Smooth muscle cell (in vitro differentiated cells): ENCODE measurements around the gene DNTTIP2. TPM values are rescaled to one million over a fixed set of nuclear protein-coding genes. Genes with fewer than 3 reads are reported as not detected.
"Not testable (repeated sequence)": the region's sequence is repeated elsewhere in the genome, so short reads cannot be mapped to it uniquely, and the experiment has no call there.

Source experiments
- DNase-seq: peaks from one replicate; lab custom pipeline; 2025; ENCODE audit not compliant: unreplicated experiment; lab: John Stamatoyannopoulos, UW
- H2AFZ ChIP-seq: fragments of 200-600 bp; sonication (generic); 2 replicates; pipeline ENCODE4 v1.6.0; 2016; ENCODE audit warnings: antibody characterized with exemption, low read depth, mild to moderate bottlenecking
- H3F3A ChIP-seq: fragments of 200-600 bp; sonication (generic); 2 replicates; pipeline ENCODE4 v1.6.0; 2017; ENCODE audit warnings: antibody characterized with exemption, low read depth
- H3K27ac ChIP-seq: fragments of 200-600 bp; sonication (generic); 2 replicates; pipeline ENCODE4 v1.5.1; 2016; ENCODE audit warnings: low read depth, mild to moderate bottlenecking
- H3K27me3 ChIP-seq: fragments of 200-600 bp; sonication (generic); 2 replicates; pipeline ENCODE4 v1.6.1; 2016; ENCODE audit warnings: low read depth, mild to moderate bottlenecking
- H3K36me3 ChIP-seq: fragments of 200-600 bp; sonication (generic); 2 replicates; pipeline ENCODE4 v1.5.1; 2016; ENCODE audit warnings: low read depth
- H3K4me1 ChIP-seq: fragments of 200-600 bp; sonication (generic); 2 replicates; pipeline ENCODE4 v1.5.1; 2016; ENCODE audit warnings: low read depth
- H3K4me2 ChIP-seq: fragments of 200-600 bp; sonication (generic); 2 replicates; pipeline ENCODE4 v1.6.0; 2016; ENCODE audit warnings: mild to moderate bottlenecking
- H3K4me3 ChIP-seq: fragments of 200-600 bp; sonication (generic); 2 replicates; pipeline ENCODE4 v1.5.1; 2016; ENCODE audit warnings: mild to moderate bottlenecking
- H3K79me2 ChIP-seq: fragments of 200-600 bp; sonication (generic); 2 replicates; pipeline ENCODE4 v1.6.0; 2016; ENCODE audit warnings: low read depth, mild to moderate bottlenecking
- H3K9ac ChIP-seq: fragments of 200-600 bp; sonication (generic); 2 replicates; pipeline ENCODE4 v1.6.0; 2016; ENCODE audit warnings: low read depth
- H3K9me3 ChIP-seq: fragments of 200-600 bp; sonication (generic); replicated peaks from 2 replicates; pipeline ENCODE4 v1.5.1; 2016; ENCODE audit warnings: low read depth
- H4K20me1 ChIP-seq: fragments of 200-600 bp; sonication (generic); 2 replicates; pipeline ENCODE4 v1.6.0; 2016; ENCODE audit warnings: low read depth
- CTCF ChIP-seq: fragments of 200-600 bp; sonication (generic); IDR thresholded peaks from 2 replicates; pipeline ENCODE4 v1.5.1; 2017; ENCODE audit warnings: borderline replicate concordance, mild to moderate bottlenecking, antibody characterized with exemption; ENCODE audit not compliant: insufficient read depth, poor library complexity, severe bottlenecking
- WGBS: methylation state at CpG from one replicate; pipeline ENCODE4 v1.1.7; 2016; ENCODE audit warnings: low lambda C conversion rate; 5-methylcytosine and 5-hydroxymethylcytosine counted together
- polyA plus RNA-seq: library from polyadenylated mRNA; unstranded; fragments of >200 nt; fragmentation: Nextera tagmentation; extraction: Ambion mirVana; gene quantifications from 2 replicates; pipeline ENCODE4 v1.2.1, GENCODE V29; 2016
- total RNA-seq: library from RNA; depleted of rRNA; stranded (reverse); fragments of >200 nt; gene quantifications from 2 replicates; pipeline ENCODE4 v1.2.3, GENCODE V29; 2014

The DNTTIP2 gene
- total and polyA plus RNA-seq, 2 experiments from 2014 or later = 42.7 to 44.9 TPM

DNA sequence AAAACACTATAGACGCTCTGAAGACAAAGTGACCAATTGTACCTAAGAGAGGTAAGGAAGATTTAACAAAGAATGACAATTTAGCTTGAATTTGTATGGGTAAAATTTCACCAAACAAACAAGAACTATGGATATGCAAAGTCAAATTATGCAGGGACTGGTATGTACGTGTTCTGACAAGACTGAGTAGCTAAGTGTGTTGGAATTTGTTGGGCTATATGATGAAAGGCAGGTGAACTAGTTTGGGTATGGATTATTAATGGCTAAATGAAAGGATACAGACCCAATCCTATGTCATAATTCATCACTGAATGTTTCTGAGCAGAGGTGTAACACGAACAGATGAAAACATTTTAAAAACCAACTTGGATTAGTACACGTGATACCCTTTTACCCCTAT is 7.6 kb downstream of the DNTTIP2 start:
- H3K36me3 ChIP-seq = peaks cover 42% of the 10 kb centered on the region
- WGBS = 58% methylated on average over 4 of the region's 4 CpGs

DNA sequence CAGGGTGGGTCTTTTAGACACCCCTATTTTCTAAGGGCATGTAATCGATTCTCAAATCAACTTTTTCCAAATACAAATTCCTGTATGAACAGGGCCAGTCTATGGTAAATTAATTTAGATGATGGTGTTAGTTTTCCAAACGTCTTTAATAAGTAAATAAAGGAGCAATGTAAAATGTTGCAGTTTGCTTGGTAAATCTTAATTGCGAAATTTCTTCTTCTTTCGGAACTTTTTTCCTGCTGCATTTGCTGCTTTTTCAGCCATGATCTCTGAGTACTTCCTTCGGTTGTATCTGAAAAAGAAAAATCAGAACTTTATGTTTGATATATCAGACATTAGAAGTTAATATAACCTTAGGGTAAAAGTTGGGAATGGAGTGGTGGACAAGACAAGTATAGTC is 9.4 kb downstream of the DNTTIP2 start:
- Histone ChIP-seq H3K79me2 (peaks cover 4% of the 10 kb centered on the region), H4K20me1 (peaks cover 7% of the 10 kb centered on the region)

More for the DNA sequence above, 7.6 kb downstream of the DNTTIP2 start:
- H3K4me2 ChIP-seq = no peak overlapping the region
- no peak for TF ChIP-seq CTCF
- H4K20me1 ChIP-seq = peaks cover 16% of the 10 kb centered on the region
- H2AFZ ChIP-seq = no peak overlapping the region
- no peak overlapping the region for H3K27ac ChIP-seq
- H3K9ac ChIP-seq = no peak overlapping the region
- no peaks in the 10 kb centered on the region for H3K4me1 ChIP-seq
- no peaks in the 10 kb centered on the region for H3K27me3 ChIP-seq
- H3F3A ChIP-seq = peaks cover 8% of the 10 kb centered on the region
- H3K4me3 ChIP-seq = no peak overlapping the region
- no peaks in the 10 kb centered on the region for H3K9me3 ChIP-seq
- DNase-seq = no peak
- peaks cover 12% of the 10 kb centered on the region for H3K79me2 ChIP-seq

GRCh38 chr1:93868492-93868891 is 10.5 kb downstream of the DNTTIP2 start:
- H3K27ac ChIP-seq, DNase-seq, H3K27me3 ChIP-seq, H2AFZ ChIP-seq, H3K9me3 ChIP-seq, H3K9ac ChIP-seq, H3F3A ChIP-seq, H3K4me3 ChIP-seq, H3K4me1 ChIP-seq, H3K4me2 ChIP-seq, H3K79me2 ChIP-seq, H4K20me1 ChIP-seq: not testable (repeated sequence)
- 100% methylated on average over 1 of the region's 1 CpG for WGBS
- H3K36me3 ChIP-seq = peaks cover 37% of the 10 kb centered on the region

More for the DNA sequence above, 9.4 kb downstream of the DNTTIP2 start:
- WGBS = 99% methylated on average over 5 of the region's 5 CpGs
- Histone ChIP-seq H3F3A (peaks cover 4% of the 10 kb centered on the region), H3K9ac (no peak overlapping the region), H3K4me1 (no peaks in the 10 kb centered on the region), H2AFZ (no peak overlapping the region), H3K27me3 (no peaks in the 10 kb centered on the region), H3K4me2 (no peak overlapping the region), H3K9me3 (no peaks in the 10 kb centered on the region), H3K4me3 (no peak overlapping the region), H3K27ac (no peak overlapping the region), H3K36me3 (peaks cover 42% of the 10 kb centered on the region)
- DNase-seq = no peak
- TF ChIP-seq CTCF = no peak

- Histone ChIP-seq H3K4me3 (no peak overlapping the region), H3K27me3 (no peaks in the 10 kb centered on the region), H4K20me1 (no peaks in the 10 kb centered on the region), H3K4me2 (no peak overlapping the region), H3K36me3 (peaks cover 8% of the 10 kb centered on the region), H3F3A (no peaks in the 10 kb centered on the region), H3K9me3 (no peaks in the 10 kb centered on the region), H3K27ac (no peak overlapping the region), H2AFZ (no peak overlapping the region), H3K79me2 (no peaks in the 10 kb centered on the region), H3K9ac (no peak overlapping the region), H3K4me1 (no peaks in the 10 kb centered on the region)
- DNase-seq = no peak
- TF ChIP-seq CTCF = no peak
- 97% methylated on average over 5 of the region's 5 CpGs for WGBS
These were observed 13.8 kb downstream of the DNTTIP2 start for GRCh38 chr1:93865253-93865652.
